Coronary artery (tissue), 2 donors: ENCODE results near the gene CLDN5.

Experiments
- DNase-seq: peaks from one replicate; pipeline ENCODE4 v3.0.0-alpha.2; 2017; ENCODE audit warnings: low spot score
- H3K27ac ChIP-seq, 2 donors: fragments of 200-600 bp; sonication (generic); one replicate each; pipeline ENCODE4 v1.5.1; 2016 to 2019
- H3K4me3 ChIP-seq: fragments of 200-600 bp; sonication (generic); 2 replicates; pipeline ENCODE4 v1.5.1; 2016; ENCODE audit warnings: mild to moderate bottlenecking, moderate library complexity
- CTCF ChIP-seq: fragments of 200-600 bp; sonication (generic); IDR thresholded peaks from one replicate; pipeline ENCODE4 v1.5.1; 2019; ENCODE audit warnings: antibody characterized with exemption

Gene CLDN5

GRCh38 chr22:19546680-19547079, 22.5 kb upstream of the CLDN5 start:
- no peak overlapping the region for H3K27ac ChIP-seq
- no peak overlapping the region for H3K4me3 ChIP-seq
- TF ChIP-seq CTCF = no peak
- DNase-seq = no peak

GRCh38 chr22:19545935-19546207, 21.7 kb upstream of the CLDN5 start:
- no peak overlapping the region for H3K27ac ChIP-seq
- H3K4me3 ChIP-seq = no peak overlapping the region
- TF ChIP-seq CTCF = no peak
- DNase-seq = no peak

- no peak for DNase-seq
- Histone ChIP-seq H3K4me3 (no peak overlapping the region), H3K27ac (no peak overlapping the region)
- TF ChIP-seq CTCF = no peak
These were observed 19.9 kb upstream of the CLDN5 start for GRCh38 chr22:19543970-19544708.

- no peak for TF ChIP-seq CTCF
- no peak overlapping the region for H3K27ac ChIP-seq
These were observed 16.2 kb upstream of the CLDN5 start for GRCh38 chr22:19540394-19540793.

GRCh38 chr22:19537941-19538488, 13.8 kb upstream of the CLDN5 start:
- H3K4me3 ChIP-seq = no peak overlapping the region
- no peak for DNase-seq
- TF ChIP-seq CTCF = no peak
- H3K27ac ChIP-seq = no peak overlapping the region

More at GRCh38 chr22:19540394-19540793, 16.2 kb upstream of the CLDN5 start:
- no peak overlapping the region for H3K4me3 ChIP-seq
- DNase-seq = no peak

- no peak for DNase-seq
- H3K27ac ChIP-seq = no peak overlapping the region
- no peak for TF ChIP-seq CTCF
These were observed 12.4 kb upstream of the CLDN5 start for GRCh38 chr22:19536564-19536963.

GRCh38 chr22:19535001-19535400, 10.8 kb upstream of the CLDN5 start:
- no peak overlapping the region for H3K27ac ChIP-seq
- no peak for DNase-seq
- no peak for TF ChIP-seq CTCF
- no peak overlapping the region for H3K4me3 ChIP-seq

More at GRCh38 chr22:19536564-19536963, 12.4 kb upstream of the CLDN5 start:
- no peak overlapping the region for H3K4me3 ChIP-seq
